Activated T-helper 1 cell treated with anti-CD3 and anti-CD28 coated beads, Interleukin-12 subunit alpha, Interleukin-12 subunit beta, Interleukin-2, Interleukin-4 antibody, amounts not matched to agents 30 ng/mL and 10 ng/mL and 1 ng/mL, durations not matched to agents 14 hours and 24 hours and 36 hours (primary cell): ENCODE measurements around the gene TBC1D26. TPM values are rescaled to one million over a fixed set of nuclear protein-coding genes. Genes with fewer than 3 reads are reported as not detected.
"Not testable (repeated sequence)": the region's sequence is repeated elsewhere in the genome, so short reads cannot be mapped to it uniquely, and the experiment has no call there.

ENCODE experiments used
- DNase-seq: peaks from one replicate; pipeline ENCODE4 v3.0.0; 2021; ENCODE audit warnings: low spot score
- H3K27ac Mint-ChIP-seq: one replicate; pipeline ENCODE4 v1.8.0; 2021; ENCODE audit warnings: mild to moderate bottlenecking, mixed read lengths
- H3K27me3 Mint-ChIP-seq: one replicate; pipeline ENCODE4 v1.8.0; 2022; ENCODE audit warnings: mild to moderate bottlenecking, moderate library complexity, mixed read lengths; ENCODE audit not compliant: insufficient read depth
- H3K36me3 Mint-ChIP-seq: one replicate; pipeline ENCODE4 v1.8.0; 2021; ENCODE audit warnings: low read depth, mixed read lengths
- H3K4me1 Mint-ChIP-seq: one replicate; pipeline ENCODE4 v1.8.0; 2021; ENCODE audit warnings: low read depth, mixed read lengths
- H3K4me3 Mint-ChIP-seq: one replicate; pipeline ENCODE4 v1.8.0; 2021; ENCODE audit warnings: mild to moderate bottlenecking, moderate library complexity, mixed read lengths
- H3K9me3 Mint-ChIP-seq: one replicate; pipeline ENCODE4 v1.8.0; 2021; ENCODE audit warnings: mixed read lengths
- intact Hi-C: fragments of 100-400 bp; cut with micrococcal nuclease; formaldehyde crosslinking; loops from one replicate; pipeline ENCODE4 v1.15.1; 2024
- total RNA-seq: library from RNA; stranded (reverse); gene quantifications from 2 replicates; pipeline ENCODE4 v1.2.3, GENCODE V29; 2022

Gene TBC1D26
- 0.05 TPM in 1 of 2 replicates, not detected in the other for total RNA-seq

DNA sequence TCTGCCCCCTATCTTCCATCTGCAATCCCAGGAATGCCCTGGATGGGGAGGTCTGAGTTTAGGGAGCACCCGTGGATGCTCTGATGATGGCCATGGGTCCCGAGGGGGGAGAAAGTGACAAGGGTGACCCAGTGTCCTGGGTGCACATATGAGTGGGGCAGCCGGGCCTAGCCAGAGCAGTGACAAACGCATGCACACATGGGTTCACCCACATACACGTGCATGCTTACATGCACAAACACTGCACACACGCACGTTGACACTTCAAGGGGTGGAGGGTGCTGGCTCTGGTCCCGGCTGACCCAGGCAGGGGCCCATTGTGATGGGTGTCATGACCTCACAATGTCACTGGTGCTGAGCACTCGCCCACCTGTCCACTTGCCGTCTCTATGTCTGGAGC is at the start of gene TBC1D26:
TBC1D26 (plus strand) TSS at position 384 of the 400 bp plus-strand sequence. CDS start 3,066 bp downstream, outside the sequence.
- DNase-seq, H3K4me1 Mint-ChIP-seq, H3K27ac Mint-ChIP-seq, intact Hi-C loops, H3K27me3 Mint-ChIP-seq, H3K9me3 Mint-ChIP-seq, H3K4me3 Mint-ChIP-seq, H3K36me3 Mint-ChIP-seq: not testable (repeated sequence)

DNA sequence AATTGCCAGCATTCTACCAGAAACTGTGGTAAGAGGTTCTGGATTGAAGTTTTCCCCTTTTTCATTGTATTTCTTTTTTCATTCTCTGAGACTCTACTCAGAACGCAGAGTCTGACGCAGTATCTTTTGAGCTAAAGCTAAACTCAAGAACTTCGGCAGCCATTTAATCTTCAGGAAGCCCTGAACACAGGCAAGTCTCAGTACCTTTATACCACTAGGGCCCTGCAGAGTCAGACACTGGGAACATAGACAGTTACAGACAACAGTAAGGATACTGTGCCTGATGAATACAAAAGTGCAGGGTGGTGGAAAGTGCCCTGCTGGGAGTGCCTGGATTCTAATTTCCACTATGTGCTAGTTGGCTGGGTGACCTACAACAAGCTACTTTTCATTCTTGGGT is 48.9 kb upstream of the TBC1D26 start:
- Mint-ChIP-seq H3K4me3 (peak overlapping the region; percentile 95), H3K36me3 (peaks cover 11% of the 10 kb centered on the region), H3K4me1 (peaks cover 30% of the 10 kb centered on the region), H3K27ac (peak overlapping the region; percentile 71)
- H3K27me3 Mint-ChIP-seq, DNase-seq, H3K9me3 Mint-ChIP-seq, intact Hi-C loops: not testable (repeated sequence)

DNA sequence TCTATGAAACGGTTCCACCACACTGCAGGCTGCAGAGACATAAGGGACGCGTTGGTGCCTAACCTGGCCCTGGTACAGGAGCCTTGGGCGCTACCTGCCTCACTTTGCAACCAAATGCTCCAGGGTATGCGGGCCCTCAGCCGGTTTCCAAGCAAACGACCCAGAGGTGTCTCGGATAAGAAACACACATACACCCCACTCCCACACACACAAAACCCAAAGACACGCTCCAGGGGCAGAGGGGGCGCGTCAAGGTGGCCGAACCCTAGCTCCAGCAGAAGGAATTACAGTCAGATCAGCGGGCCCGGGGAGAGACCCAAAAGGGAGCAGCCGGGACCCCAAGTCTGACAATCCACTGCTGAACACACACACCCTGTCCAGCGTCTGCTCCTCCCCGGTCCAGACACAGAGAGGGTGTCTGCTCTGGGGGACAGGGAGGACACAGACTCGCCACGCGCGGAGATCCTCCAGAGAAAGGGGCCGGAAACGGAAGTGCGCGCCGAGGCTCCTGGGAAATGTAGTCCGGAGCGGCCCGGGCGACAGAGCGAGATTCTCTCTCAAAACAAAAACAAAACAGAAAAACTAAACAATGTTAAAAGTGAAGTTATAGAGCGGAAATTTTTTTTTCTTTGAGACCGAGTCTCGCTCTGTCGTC is 48.1 kb upstream of the TBC1D26 start, which contains the start of gene TRIM16:
TRIM16 (minus strand) TSS at position 488 of the 655 bp plus-strand sequence. CDS start 32,702 bp downstream, outside the sequence.
- H3K9me3 Mint-ChIP-seq, H3K27me3 Mint-ChIP-seq, H3K36me3 Mint-ChIP-seq, intact Hi-C loops: not testable (repeated sequence)
- DNase-seq, result peak; percentile 79
- H3K27ac Mint-ChIP-seq, result peak within 1 kb of the TSS; percentile 83
- peak within 1 kb of the TSS; percentile 95 for H3K4me3 Mint-ChIP-seq
- H3K4me1 Mint-ChIP-seq, result peaks cover 30% of the 10 kb centered on the region

- H3K9me3 Mint-ChIP-seq, H3K27ac Mint-ChIP-seq, DNase-seq, intact Hi-C loops, H3K4me3 Mint-ChIP-seq, H3K36me3 Mint-ChIP-seq, H3K27me3 Mint-ChIP-seq: not testable (repeated sequence)
- H3K4me1 Mint-ChIP-seq, result peaks cover 19% of the 10 kb centered on the region
These were observed 44.6 kb upstream of the TBC1D26 start for GRCh38 chr17:15687494-15687893.

- Mint-ChIP-seq H3K27ac (peak overlapping the region; percentile 63), H3K4me1 (peaks cover 18% of the 10 kb centered on the region), H3K4me3 (peak overlapping the region; percentile 95)
- not testable (repeated sequence) for H3K27me3 Mint-ChIP-seq, H3K36me3 Mint-ChIP-seq, DNase-seq, H3K9me3 Mint-ChIP-seq
- intact Hi-C loops, result loop anchor here (5.0 kb wide), 1 partner anchor 298 kb away; the partner anchor contains the start of genes TTC19 and ZSWIM7
These were observed 33.1 kb upstream of the TBC1D26 start for GRCh38 chr17:15698967-15699366.

DNA sequence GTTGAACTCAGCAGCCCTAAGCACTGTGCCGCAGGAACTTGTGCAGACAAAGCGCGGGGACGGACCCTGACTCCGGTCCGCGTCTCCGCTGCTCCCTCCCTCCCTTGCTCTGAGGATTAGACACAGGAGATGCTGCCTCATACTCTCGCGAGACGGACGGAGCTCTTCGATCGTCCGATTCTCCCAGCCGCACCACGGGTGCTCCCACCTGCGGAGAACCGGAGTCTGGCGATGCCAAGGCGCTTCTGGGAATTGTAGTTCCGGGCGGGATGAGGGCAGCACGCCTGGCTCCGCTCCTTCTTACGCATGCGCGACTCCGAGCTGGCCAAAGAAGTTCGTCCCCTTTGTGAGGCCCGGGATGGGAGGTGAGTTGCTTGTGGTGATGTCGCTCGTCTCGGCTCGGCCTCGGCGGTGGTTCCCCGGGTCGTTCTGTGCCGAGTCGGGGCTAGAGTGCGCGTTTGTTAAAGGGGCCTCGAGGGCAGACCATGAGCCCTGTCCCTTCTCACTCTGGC is 32.6 kb upstream of the TBC1D26 start, which contains the start of gene ZNF286A:
ZNF286A (plus strand) TSS at position 340 of the 512 bp plus-strand sequence. CDS start 578 bp downstream, outside the sequence.
- not testable (repeated sequence) for H3K27me3 Mint-ChIP-seq, H3K9me3 Mint-ChIP-seq, H3K36me3 Mint-ChIP-seq
- Mint-ChIP-seq H3K27ac (peak within 1 kb of the TSS; percentile 88), H3K4me3 (peak within 1 kb of the TSS; percentile 95), H3K4me1 (peaks cover 18% of the 10 kb centered on the region)
- DNase-seq, result peak; percentile 89
- intact Hi-C loops, result loop anchor here (5.0 kb wide), 1 partner anchor 298 kb away; the partner anchor contains the start of genes TTC19 and ZSWIM7

- intact Hi-C loops, result loop anchor here (5.0 kb wide), 1 partner anchor 297 kb away; the partner anchor contains the start of genes TTC19 and ZSWIM7
- Mint-ChIP-seq H3K27ac (peak overlapping the region; percentile 88), H3K4me1 (peaks cover 18% of the 10 kb centered on the region), H3K36me3 (peaks cover 11% of the 10 kb centered on the region), H3K4me3 (peak overlapping the region; percentile 95)
- H3K9me3 Mint-ChIP-seq, DNase-seq, H3K27me3 Mint-ChIP-seq: not testable (repeated sequence)
These were observed 32.1 kb upstream of the TBC1D26 start for GRCh38 chr17:15699937-15700336.

DNA sequence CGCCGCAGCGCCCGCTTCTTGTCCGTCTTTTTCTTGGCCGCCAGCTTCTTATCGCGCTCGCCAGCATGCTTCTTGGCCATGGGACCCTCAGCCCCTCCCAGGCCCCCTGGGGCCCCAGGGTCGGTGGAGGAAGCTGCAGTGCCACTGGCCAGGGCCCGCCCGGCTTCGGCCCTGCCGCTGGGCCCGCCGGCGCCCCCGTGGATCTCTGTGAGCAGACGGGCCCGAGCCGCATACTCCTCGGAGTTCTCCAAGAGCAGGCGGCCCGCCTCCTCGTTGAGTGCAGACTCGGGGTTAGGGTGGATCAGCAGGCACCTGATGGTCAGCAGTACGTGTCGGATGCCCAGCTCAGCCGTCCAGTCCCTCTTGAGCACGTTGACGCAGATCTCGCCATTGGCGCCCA is 27.8 kb upstream of the TBC1D26 start:
- DNase-seq, H3K4me1 Mint-ChIP-seq, intact Hi-C loops, H3K27ac Mint-ChIP-seq, H3K27me3 Mint-ChIP-seq, H3K4me3 Mint-ChIP-seq: not testable (repeated sequence)
- Mint-ChIP-seq H3K9me3 (peaks cover 20% of the 10 kb centered on the region), H3K36me3 (peaks cover 43% of the 10 kb centered on the region)

GRCh38 chr17:15704813-15705212 is 27.3 kb upstream of the TBC1D26 start:
- intact Hi-C loops, DNase-seq, H3K4me1 Mint-ChIP-seq, H3K27ac Mint-ChIP-seq, H3K27me3 Mint-ChIP-seq, H3K4me3 Mint-ChIP-seq: not testable (repeated sequence)
- H3K36me3 Mint-ChIP-seq, result peaks cover 47% of the 10 kb centered on the region
- H3K9me3 Mint-ChIP-seq, result peaks cover 26% of the 10 kb centered on the region

- H3K4me3 Mint-ChIP-seq, H3K27ac Mint-ChIP-seq, H3K4me1 Mint-ChIP-seq, H3K27me3 Mint-ChIP-seq, DNase-seq, intact Hi-C loops: not testable (repeated sequence)
- Mint-ChIP-seq H3K9me3 (peaks cover 35% of the 10 kb centered on the region), H3K36me3 (peaks cover 54% of the 10 kb centered on the region)
These were observed 23.2 kb upstream of the TBC1D26 start for GRCh38 chr17:15708879-15709278.

DNA sequence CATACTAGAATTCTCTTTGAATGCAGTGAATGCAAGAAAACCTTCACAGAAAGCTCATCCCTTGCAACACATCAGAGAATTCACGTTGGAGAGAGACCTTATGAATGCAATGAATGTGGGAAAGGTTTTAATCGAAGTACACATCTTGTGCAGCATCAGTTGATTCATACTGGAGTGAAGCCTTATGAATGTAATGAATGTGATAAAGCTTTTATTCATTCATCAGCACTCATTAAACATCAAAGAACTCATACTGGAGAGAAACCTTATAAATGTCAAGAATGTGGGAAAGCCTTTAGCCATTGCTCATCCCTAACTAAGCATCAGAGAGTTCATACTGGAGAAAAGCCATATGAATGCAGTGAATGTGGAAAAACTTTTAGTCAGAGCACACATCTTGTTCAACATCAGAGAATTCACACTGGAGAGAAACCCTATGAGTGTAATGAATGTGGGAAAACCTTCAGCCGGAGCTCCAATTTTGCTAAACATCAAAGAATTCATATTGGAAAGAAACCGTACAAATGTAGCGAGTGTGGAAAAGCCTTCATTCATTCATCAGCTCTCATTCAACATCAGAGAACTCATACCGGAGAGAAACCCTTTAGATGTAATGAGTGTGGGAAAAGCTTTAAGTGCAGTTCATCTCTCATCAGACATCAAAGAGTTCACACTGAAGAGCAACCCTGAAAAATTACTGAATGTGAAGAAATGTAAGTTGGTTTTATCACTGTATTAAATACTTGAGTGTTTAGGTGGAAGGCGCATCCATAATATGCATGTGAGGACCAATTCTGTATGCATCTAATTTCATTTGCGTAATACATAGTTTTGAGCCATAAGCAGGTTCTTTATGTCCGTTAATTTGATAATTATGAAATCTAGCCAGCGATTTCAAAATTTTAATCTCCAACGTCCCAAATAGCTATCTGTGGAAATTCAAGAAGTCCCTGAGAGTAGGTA is 15.2 kb upstream of the TBC1D26 start:
- H3K27ac Mint-ChIP-seq, H3K4me1 Mint-ChIP-seq: not testable (repeated sequence)

GRCh38 chr17:15730535-15730934 is 1.5 kb upstream of the TBC1D26 start:
- H3K27me3 Mint-ChIP-seq, intact Hi-C loops, H3K4me1 Mint-ChIP-seq: not testable (repeated sequence)

More for the DNA sequence above, 15.2 kb upstream of the TBC1D26 start:
- H3K36me3 Mint-ChIP-seq, result peaks cover 25% of the 10 kb centered on the region
- intact Hi-C loops, H3K27me3 Mint-ChIP-seq, DNase-seq, H3K4me3 Mint-ChIP-seq: not testable (repeated sequence)
- peaks cover 42% of the 10 kb centered on the region for H3K9me3 Mint-ChIP-seq

More at GRCh38 chr17:15730535-15730934, 1.5 kb upstream of the TBC1D26 start:
- not testable (repeated sequence) for H3K36me3 Mint-ChIP-seq, H3K27ac Mint-ChIP-seq, H3K4me3 Mint-ChIP-seq, DNase-seq, H3K9me3 Mint-ChIP-seq
